ENCODE measurements around the gene DDX50. TPM values are rescaled to one million over a fixed set of nuclear protein-coding genes. Genes with fewer than 3 reads are reported as not detected.
A peak's percentile ranks its signal among the peaks of the same experiment; 100 is the strongest.
"Not testable (repeated sequence)": the region's sequence is repeated elsewhere in the genome, so short reads cannot be mapped to it uniquely, and the experiment has no call there.

Gene DDX50
- total RNA-seq, 4 donors from 2014 or later = 25.9 to 52.7 (median 38.3) TPM

DNA sequence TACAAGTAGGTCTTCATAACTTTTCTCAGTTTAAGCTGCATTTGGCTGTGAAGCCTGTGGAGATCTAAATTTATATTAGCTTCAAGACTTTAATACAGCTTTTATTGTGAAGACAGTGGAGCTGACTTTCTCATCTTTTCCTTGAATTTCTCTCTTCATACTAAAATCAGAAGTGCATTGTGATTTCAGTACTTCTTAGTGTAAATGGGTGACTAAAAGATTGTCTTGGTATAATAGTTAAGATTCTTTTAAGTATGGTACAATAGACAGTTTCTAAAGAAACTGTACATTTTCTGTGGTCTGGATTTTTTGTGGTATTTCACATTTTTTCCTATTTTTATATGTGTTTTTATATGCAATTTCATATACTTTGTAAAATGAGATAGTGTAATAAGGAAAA, 33.9 kb downstream of the DDX50 start:
- no peaks in the 10 kb centered on the region for H3K9me3 ChIP-seq
- no peak for TF ChIP-seq EP300 (IDR thresholded peaks at IDR 0.05)
- no peak for TF ChIP-seq POLR2A (IDR thresholded peaks at IDR 0.05)
- TF ChIP-seq, protein P1, sequence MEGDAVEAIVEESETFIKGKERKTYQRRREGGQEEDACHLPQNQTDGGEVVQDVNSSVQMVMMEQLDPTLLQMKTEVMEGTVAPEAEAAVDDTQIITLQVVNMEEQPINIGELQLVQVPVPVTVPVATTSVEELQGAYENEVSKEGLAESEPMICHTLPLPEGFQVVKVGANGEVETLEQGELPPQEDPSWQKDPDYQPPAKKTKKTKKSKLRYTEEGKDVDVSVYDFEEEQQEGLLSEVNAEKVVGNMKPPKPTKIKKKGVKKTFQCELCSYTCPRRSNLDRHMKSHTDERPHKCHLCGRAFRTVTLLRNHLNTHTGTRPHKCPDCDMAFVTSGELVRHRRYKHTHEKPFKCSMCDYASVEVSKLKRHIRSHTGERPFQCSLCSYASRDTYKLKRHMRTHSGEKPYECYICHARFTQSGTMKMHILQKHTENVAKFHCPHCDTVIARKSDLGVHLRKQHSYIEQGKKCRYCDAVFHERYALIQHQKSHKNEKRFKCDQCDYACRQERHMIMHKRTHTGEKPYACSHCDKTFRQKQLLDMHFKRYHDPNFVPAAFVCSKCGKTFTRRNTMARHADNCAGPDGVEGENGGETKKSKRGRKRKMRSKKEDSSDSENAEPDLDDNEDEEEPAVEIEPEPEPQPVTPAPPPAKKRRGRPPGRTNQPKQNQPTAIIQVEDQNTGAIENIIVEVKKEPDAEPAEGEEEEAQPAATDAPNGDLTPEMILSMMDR (IDR thresholded peaks at IDR 0.05) = no peak
- H3K27ac ChIP-seq = no peak overlapping the region
- H3K27me3 ChIP-seq = no peaks in the 10 kb centered on the region
- no peaks in the 10 kb centered on the region for H3K4me1 ChIP-seq
- peaks cover 0 to 76% (median 0%) of the 10 kb centered on the region in 3 donors for H3K36me3 ChIP-seq
- DNase-seq (ENCODE audit: low spot score in 2 of 2) = no peak
- H3K4me3 ChIP-seq = no peak overlapping the region

DNA sequence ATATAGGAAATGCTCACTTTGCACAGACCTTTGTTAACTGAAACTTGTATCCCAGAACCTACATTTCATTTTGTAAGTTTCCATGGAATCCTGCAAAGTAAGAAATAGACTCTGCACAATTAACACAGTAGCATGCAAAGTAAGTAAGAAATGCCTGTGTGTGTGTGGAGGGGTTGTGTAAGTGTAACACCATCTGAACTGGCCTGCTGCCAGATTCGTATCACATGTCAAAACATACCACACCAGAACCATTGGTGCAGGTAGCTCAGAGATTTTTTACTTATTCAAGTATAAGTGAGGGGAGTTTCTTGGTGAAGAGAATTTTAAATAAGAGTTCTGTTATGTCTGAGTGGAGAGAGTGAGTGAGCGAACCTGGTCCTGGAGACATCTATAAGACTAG, 37.0 kb downstream of the DDX50 start:
- Histone ChIP-seq H3K27me3 (no peaks in the 10 kb centered on the region), H3K9me3 (no peaks in the 10 kb centered on the region), H3K36me3 (peaks cover 0 to 76% (median 0%) of the 10 kb centered on the region in 3 donors), H3K27ac (no peak overlapping the region), H3K4me3 (no peak overlapping the region), H3K4me1 (no peaks in the 10 kb centered on the region)
- 72 to 79% methylated on average over 2 of the region's 2 CpGs for WGBS, 2 donors
- TF ChIP-seq POLR2A (IDR thresholded peaks at IDR 0.05) = no peak
- TF ChIP-seq, protein P1 (IDR thresholded peaks at IDR 0.05) = no peak
- TF ChIP-seq EP300 (IDR thresholded peaks at IDR 0.05) = no peak
- DNase-seq (ENCODE audit: low spot score in 2 of 2) = no peak

DNA sequence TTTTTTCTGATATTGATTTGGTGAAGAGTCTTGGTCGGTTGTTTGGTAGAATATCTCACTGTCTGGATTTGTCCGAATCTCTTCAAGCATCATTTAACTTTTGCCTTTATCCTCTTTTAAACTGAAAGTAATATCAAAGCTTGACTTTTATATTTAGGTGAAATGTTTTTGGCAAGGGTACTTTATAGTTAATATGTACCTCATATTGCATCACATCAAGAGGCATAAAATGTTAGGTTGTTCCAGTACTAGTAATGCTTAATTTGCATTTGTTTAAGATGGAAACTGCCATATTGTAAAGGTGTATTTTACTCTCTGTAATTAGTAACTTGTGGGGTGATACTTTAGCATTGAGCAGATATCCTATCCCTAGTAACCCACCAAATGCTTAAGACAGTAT, 37.8 kb downstream of the DDX50 start:
- Histone ChIP-seq H3K4me3 (no peak overlapping the region), H3K27me3 (no peaks in the 10 kb centered on the region), H3K36me3 (peaks cover 0 to 80% (median 6%) of the 10 kb centered on the region in 3 donors), H3K9me3 (no peaks in the 10 kb centered on the region), H3K4me1 (no peaks in the 10 kb centered on the region), H3K27ac (no peak overlapping the region)
- no peak for DNase-seq (ENCODE audit: low spot score in 2 of 2)
- 90 to 91% methylated on average over 2 of the region's 2 CpGs for WGBS, 2 donors
- TF ChIP-seq, protein P1 (IDR thresholded peaks at IDR 0.05) = no peak
- TF ChIP-seq POLR2A (IDR thresholded peaks at IDR 0.05) (no peak), EP300 (IDR thresholded peaks at IDR 0.05) (no peak)

DNA sequence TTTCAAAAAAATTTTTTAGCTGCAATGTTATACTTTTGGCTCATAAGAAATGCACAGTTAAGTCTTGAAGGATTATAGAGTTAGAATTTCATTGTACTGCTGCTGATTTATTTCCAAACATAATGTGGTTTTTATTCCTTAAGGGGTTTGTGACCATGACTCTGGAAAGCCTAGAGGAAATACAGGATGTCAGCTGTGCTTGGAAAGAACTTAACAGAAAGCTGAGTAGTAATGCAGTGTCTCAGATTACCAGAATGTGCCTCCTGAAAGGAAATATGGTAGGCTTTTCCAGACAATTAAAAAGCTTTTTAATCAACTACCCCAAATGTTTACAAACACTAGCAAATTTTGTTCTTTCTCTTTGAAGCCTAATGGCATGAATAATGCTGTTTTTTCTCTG, 39.8 kb downstream of the DDX50 start:
- H3K9me3 ChIP-seq; H3K4me1 ChIP-seq; H3K4me3 ChIP-seq; H3K27ac ChIP-seq; DNase-seq (ENCODE audit: low spot score in 2 of 2); H3K27me3 ChIP-seq: not testable (repeated sequence)
- peaks cover 0 to 82% (median 12%) of the 10 kb centered on the region in 3 donors for H3K36me3 ChIP-seq

DNA sequence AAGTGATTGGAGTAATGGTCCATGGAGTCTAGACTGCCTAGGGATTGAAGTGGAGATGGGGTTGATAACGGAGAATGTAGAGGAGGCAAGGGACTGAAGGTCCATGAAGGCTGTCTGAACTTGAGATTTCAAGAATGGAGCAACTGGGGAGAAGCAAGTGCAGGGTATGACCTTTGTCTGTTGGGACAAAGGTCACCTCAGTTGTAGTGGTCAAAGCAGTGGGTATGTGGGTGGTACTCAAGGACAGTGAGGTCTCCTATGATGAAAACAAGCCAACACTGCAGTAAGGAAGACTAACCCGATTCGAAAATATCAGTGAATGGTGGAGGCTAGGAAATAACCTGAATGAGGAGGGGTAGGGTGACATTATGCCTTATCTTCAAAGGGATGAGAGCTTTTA, 49.5 kb downstream of the DDX50 start:
- Histone ChIP-seq H3K4me1 (peaks cover 0 to 12% (median 3%) of the 10 kb centered on the region in 4 donors), H3K27me3 (no peaks in the 10 kb centered on the region), H3K4me3 (no peak overlapping the region), H3K27ac (no peak overlapping the region), H3K9me3 (no peaks in the 10 kb centered on the region), H3K36me3 (peaks cover 8 to 61% (median 9%) of the 10 kb centered on the region in 3 donors)
- no peak for DNase-seq (ENCODE audit: low spot score in 2 of 2)
- WGBS, 2 donors = 92 to 95% methylated on average over 3 of the region's 3 CpGs
- no peak for TF ChIP-seq EP300 (IDR thresholded peaks at IDR 0.05)
- TF ChIP-seq, protein P1 (IDR thresholded peaks at IDR 0.05) = no peak
- no peak for TF ChIP-seq POLR2A (IDR thresholded peaks at IDR 0.05)

DNA sequence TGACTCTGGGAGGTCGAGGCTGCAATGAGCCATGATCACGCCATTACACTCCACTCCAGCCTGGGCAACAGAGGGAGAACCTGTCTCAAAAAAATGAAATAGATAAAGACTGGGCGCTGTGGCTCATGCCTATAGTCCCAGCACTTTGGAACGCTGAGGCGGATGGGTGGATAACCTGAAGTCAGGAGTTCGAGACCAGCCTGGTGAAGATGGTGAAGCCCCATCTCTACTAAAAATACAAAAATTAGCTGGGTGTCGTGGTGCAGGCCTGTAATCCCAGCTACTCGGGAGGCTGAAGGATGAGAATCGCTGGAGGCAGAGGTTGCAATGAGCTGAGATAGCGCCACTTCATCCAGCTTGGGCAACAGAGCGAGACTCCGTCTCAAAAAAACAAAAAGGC, 53.8 kb downstream of the DDX50 start:
- no peaks in the 10 kb centered on the region for H3K9me3 ChIP-seq
- TF ChIP-seq EP300 (IDR thresholded peaks at IDR 0.05) (no peak), POLR2A (IDR thresholded peaks at IDR 0.05) (no peak)
- TF ChIP-seq, protein P1 (IDR thresholded peaks at IDR 0.05) = no peak
- WGBS, 2 donors = 89 to 92% methylated on average over 12 of the region's 12 CpGs
- H3K27ac ChIP-seq = peak overlapping the region in 1 of 4 donors; percentile 94
- peaks cover 0 to 23% (median 3%) of the 10 kb centered on the region in 3 donors for H3K36me3 ChIP-seq
- no peak for DNase-seq (ENCODE audit: low spot score in 2 of 2)
- no peaks in the 10 kb centered on the region for H3K27me3 ChIP-seq
- H3K4me3 ChIP-seq = peak overlapping the region in 1 of 4 donors; percentile 98
- H3K4me1 ChIP-seq = peaks cover 0 to 36% (median 8%) of the 10 kb centered on the region in 4 donors

All from tibial nerve (tissue), 4 donors.